C4-2B (cell line): ENCODE measurements around the gene CEP89.

Experiments
- CTCF ChIP-seq: fragments of 450-650 bp; conservative IDR thresholded peaks from 2 replicates; pipeline ENCODE4 v1.5.1; 2017; ENCODE audit warnings: mild to moderate bottlenecking
- ZFX ChIP-seq: fragments of 450-650 bp; IDR thresholded peaks from 2 replicates; pipeline ENCODE4 v1.6.1; 2017

DNA sequence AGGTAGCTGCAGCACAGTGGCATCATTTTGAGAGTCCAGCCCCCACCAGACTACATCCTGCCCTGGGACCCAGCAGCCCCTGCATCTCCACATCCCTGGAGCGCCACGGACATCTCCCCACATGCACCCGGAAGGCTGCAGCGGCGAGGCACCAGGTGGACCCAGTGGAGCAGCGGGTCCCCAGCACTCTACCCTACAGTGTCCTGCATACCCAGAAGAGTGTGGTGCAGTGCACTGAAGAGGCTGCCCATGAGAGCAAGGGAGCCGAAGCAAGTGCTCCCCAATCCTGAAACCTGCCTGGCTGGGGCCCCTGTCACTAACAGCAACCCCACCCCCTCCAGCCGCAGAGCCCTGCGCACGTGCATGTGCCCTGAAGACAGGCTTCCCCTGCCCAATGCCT lies 80.9 kb downstream of the CEP89 start:
- no peak for TF ChIP-seq CTCF
- no peak for TF ChIP-seq ZFX
